NCI-H1436 treated with DMSO at 0.1 percent for 48 hours (cell line): ENCODE data around the gene RABL3.
"Not testable (repeated sequence)": the region's sequence is repeated elsewhere in the genome, so short reads cannot be mapped to it uniquely, and the experiment has no call there.

Experiments used
- DNase-seq: peaks from one replicate; lab custom pipeline; 2025; lab: John Stamatoyannopoulos, UW

Gene RABL3

GRCh38 chr3:120682095-120682681, 60.1 kb downstream of the RABL3 start, which contains the start of gene HGD:
Gene HGD, minus strand, starts transcription at chr3:120682239. Its CDS starts 128 bp downstream, at chr3:120682111.
- DNase-seq = no peak

- no peak for DNase-seq
These were observed 60.7 kb downstream of the RABL3 start for GRCh38 chr3:120681506-120682038.

- DNase-seq = no peak
These were observed 61.3 kb downstream of the RABL3 start for GRCh38 chr3:120681018-120681417.

GRCh38 chr3:120680193-120680894, 62.0 kb downstream of the RABL3 start:
- no peak for DNase-seq

- DNase-seq = no peak
These were observed 63.3 kb downstream of the RABL3 start for GRCh38 chr3:120678984-120679383.

- DNase-seq = no peak
These were observed 63.9 kb downstream of the RABL3 start for GRCh38 chr3:120678331-120678947.

- not testable (repeated sequence) for DNase-seq
These were observed 65.1 kb downstream of the RABL3 start for GRCh38 chr3:120677193-120677592.

- no peak for DNase-seq
These were observed 69.2 kb downstream of the RABL3 start for GRCh38 chr3:120673116-120673515.

GRCh38 chr3:120670576-120670975, 71.7 kb downstream of the RABL3 start:
- DNase-seq = no peak

- DNase-seq = no peak
These were observed 77.4 kb downstream of the RABL3 start for GRCh38 chr3:120664926-120665325.

GRCh38 chr3:120661945-120662344, 80.4 kb downstream of the RABL3 start:
- no peak for DNase-seq

GRCh38 chr3:120661106-120661905, 81.0 kb downstream of the RABL3 start:
- no peak for DNase-seq

- DNase-seq = no peak
These were observed 82.5 kb downstream of the RABL3 start for GRCh38 chr3:120659834-120660233.

- DNase-seq = no peak
These were observed 83.0 kb downstream of the RABL3 start for GRCh38 chr3:120659285-120659684.

GRCh38 chr3:120652896-120653545, 89.3 kb downstream of the RABL3 start:
- no peak for DNase-seq

GRCh38 chr3:120652281-120652680, 90.0 kb downstream of the RABL3 start:
- no peak for DNase-seq

- no peak for DNase-seq
These were observed 92.0 kb downstream of the RABL3 start for GRCh38 chr3:120650311-120650710.

- DNase-seq = no peak
These were observed 92.5 kb downstream of the RABL3 start for GRCh38 chr3:120649830-120650233.

GRCh38 chr3:120648290-120648689, 94.0 kb downstream of the RABL3 start:
- DNase-seq = no peak

GRCh38 chr3:120646771-120647432, 95.4 kb downstream of the RABL3 start:
- no peak for DNase-seq
